ENCODE results near the gene NOTCH1. TPM values are rescaled to one million over a fixed set of nuclear protein-coding genes. Genes with fewer than 3 reads are reported as not detected.

The NOTCH1 gene
- total and polyA plus RNA-seq, 2 donors (not counting 1 experiment from before 2014, with no cell fraction given) = 3.3 to 10.9 TPM

DNA sequence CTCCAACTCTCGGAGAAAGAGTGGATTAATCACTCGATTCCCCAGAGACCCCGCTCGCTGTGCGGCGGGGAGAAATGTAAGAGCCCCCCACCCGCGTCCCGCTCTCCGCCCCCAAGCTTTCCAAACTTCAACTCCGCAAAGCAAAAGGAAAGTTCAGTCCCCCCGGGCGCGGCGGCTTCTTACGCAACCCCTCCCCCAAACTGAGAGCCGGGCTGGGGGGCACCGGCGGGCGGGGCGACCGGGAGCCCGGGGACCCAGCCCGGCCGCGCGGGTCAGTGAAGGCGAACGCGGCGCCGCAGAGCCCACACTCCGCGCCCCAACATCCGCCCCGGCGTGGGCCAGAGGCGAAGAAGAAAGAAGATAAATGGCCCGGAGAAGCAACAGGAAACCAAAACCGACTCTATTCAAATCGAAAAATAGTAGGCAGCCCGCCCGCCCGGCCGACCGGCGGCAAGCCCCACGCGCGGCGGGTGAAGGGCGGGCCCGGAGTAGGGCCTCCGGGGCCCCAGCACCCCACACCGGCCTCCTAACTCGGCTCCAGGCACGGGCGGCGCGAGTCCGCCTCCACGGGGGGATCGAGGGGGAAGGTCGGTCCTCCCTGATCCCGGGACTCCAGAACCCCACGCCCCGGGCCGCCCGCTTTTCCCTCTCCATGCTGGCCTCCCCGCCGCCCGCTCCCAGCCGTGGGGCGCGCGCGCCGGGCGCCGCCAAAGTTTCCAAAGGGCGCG is 720 bp downstream of the NOTCH1 start:
- Histone ChIP-seq H3K27ac (ENCODE audit: insufficient read depth, low read length) (peak overlapping the region; percentile 51), H2AFZ (ENCODE audit: low read length) (no peak overlapping the region)
- no peak for DNase-seq (ENCODE audit: low read depth in 2 of 2)

DNA sequence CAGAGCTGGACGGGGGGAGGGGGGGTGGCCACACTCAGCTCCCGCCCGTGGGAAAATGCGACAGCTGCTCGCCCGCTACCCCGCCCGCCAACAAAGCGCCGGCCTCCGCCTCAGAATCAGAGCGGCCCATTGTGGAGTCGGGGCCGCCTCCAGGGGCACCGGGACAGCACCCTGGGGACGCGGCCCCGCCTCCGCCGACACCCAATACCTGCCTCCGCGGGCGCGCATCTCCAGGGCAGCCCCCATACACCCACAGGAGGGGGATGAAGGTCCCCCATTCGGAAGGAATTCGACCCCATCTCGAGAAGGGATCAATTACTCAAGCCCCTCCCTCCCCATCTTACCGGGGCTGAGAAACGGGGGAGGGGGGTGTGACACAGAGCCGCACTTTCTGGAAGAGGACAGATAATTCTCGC is 1.3 kb downstream of the NOTCH1 start:
- peak overlapping the region; percentile 84 for H3K4me2 ChIP-seq (ENCODE audit: extremely low read depth, insufficient read depth, low read length)
- H4K20me1 ChIP-seq (ENCODE audit: control insufficient read depth, extremely low read depth, insufficient read depth, low read length) = no peaks in the 10 kb centered on the region
- DNase-seq (ENCODE audit: low read depth in 2 of 2) = no peak
- no peaks in the 10 kb centered on the region for H3K27me3 ChIP-seq (ENCODE audit: control insufficient read depth, insufficient read depth, low read length)
- H3K4me1 ChIP-seq (ENCODE audit: control insufficient read depth, extremely low read depth, insufficient read depth, low read length) = peaks cover 17% of the 10 kb centered on the region
- TF ChIP-seq, protein P1, sequence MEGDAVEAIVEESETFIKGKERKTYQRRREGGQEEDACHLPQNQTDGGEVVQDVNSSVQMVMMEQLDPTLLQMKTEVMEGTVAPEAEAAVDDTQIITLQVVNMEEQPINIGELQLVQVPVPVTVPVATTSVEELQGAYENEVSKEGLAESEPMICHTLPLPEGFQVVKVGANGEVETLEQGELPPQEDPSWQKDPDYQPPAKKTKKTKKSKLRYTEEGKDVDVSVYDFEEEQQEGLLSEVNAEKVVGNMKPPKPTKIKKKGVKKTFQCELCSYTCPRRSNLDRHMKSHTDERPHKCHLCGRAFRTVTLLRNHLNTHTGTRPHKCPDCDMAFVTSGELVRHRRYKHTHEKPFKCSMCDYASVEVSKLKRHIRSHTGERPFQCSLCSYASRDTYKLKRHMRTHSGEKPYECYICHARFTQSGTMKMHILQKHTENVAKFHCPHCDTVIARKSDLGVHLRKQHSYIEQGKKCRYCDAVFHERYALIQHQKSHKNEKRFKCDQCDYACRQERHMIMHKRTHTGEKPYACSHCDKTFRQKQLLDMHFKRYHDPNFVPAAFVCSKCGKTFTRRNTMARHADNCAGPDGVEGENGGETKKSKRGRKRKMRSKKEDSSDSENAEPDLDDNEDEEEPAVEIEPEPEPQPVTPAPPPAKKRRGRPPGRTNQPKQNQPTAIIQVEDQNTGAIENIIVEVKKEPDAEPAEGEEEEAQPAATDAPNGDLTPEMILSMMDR (conservative IDR thresholded peaks at IDR 0.05 in 1 of 2, IDR thresholded peaks at IDR 0.05 in 1 of 2; ENCODE audit: low read depth in 1 of 2, low read length in 2 of 2) = no peak
- no peak for TF ChIP-seq EZH2 (IDR thresholded peaks at IDR 0.05; ENCODE audit: low read length, missing control alignments)
- peak overlapping the region; percentile 72 for H3K9ac ChIP-seq (ENCODE audit: insufficient read depth, low read length)
- H3K9me3 ChIP-seq (ENCODE audit: control insufficient read depth, insufficient read depth, low read depth, low read length) = no peaks in the 10 kb centered on the region
- H3K4me3 ChIP-seq (replicated peaks in 1 of 4; ENCODE audit: control extremely low read depth in 1 of 4, insufficient read depth in 1 of 4, low read depth in 3 of 4, low read length in 4 of 4) = peak overlapping the region; percentile 67 to 77 (median 70)
- H2AFZ ChIP-seq (ENCODE audit: low read length) = no peak overlapping the region
- peak overlapping the region; percentile 51 for H3K27ac ChIP-seq (ENCODE audit: insufficient read depth, low read length)
- peaks cover 7% of the 10 kb centered on the region for H3K36me3 ChIP-seq (ENCODE audit: control insufficient read depth, insufficient read depth, low read length)
- H3K79me2 ChIP-seq (ENCODE audit: control insufficient read depth, insufficient read depth, low read length) = peaks cover 48% of the 10 kb centered on the region

More for the DNA sequence above, 720 bp downstream of the NOTCH1 start:
- no peaks in the 10 kb centered on the region for H3K9me3 ChIP-seq (ENCODE audit: control insufficient read depth, insufficient read depth, low read depth, low read length)
- H3K36me3 ChIP-seq (ENCODE audit: control insufficient read depth, insufficient read depth, low read length) = peaks cover 7% of the 10 kb centered on the region
- H3K4me3 ChIP-seq (replicated peaks in 1 of 4; ENCODE audit: control extremely low read depth in 1 of 4, insufficient read depth in 1 of 4, low read depth in 3 of 4, low read length in 4 of 4) = peak overlapping the region; percentile 67 to 77 (median 70)
- TF ChIP-seq EZH2 (IDR thresholded peaks at IDR 0.05; ENCODE audit: low read length, missing control alignments) = no peak
- TF ChIP-seq, protein P1 (conservative IDR thresholded peaks at IDR 0.05 in 1 of 2, IDR thresholded peaks at IDR 0.05 in 1 of 2; ENCODE audit: low read depth in 1 of 2, low read length in 2 of 2) = no peak
- H3K4me2 ChIP-seq (ENCODE audit: extremely low read depth, insufficient read depth, low read length) = peak overlapping the region; percentile 84
- H3K9ac ChIP-seq (ENCODE audit: insufficient read depth, low read length) = peak overlapping the region; percentile 72
- peaks cover 43% of the 10 kb centered on the region for H3K79me2 ChIP-seq (ENCODE audit: control insufficient read depth, insufficient read depth, low read length)
- peaks cover 14% of the 10 kb centered on the region for H3K4me1 ChIP-seq (ENCODE audit: control insufficient read depth, extremely low read depth, insufficient read depth, low read length)
- H3K27me3 ChIP-seq (ENCODE audit: control insufficient read depth, insufficient read depth, low read length) = no peaks in the 10 kb centered on the region
- no peaks in the 10 kb centered on the region for H4K20me1 ChIP-seq (ENCODE audit: control insufficient read depth, extremely low read depth, insufficient read depth, low read length)

DNA sequence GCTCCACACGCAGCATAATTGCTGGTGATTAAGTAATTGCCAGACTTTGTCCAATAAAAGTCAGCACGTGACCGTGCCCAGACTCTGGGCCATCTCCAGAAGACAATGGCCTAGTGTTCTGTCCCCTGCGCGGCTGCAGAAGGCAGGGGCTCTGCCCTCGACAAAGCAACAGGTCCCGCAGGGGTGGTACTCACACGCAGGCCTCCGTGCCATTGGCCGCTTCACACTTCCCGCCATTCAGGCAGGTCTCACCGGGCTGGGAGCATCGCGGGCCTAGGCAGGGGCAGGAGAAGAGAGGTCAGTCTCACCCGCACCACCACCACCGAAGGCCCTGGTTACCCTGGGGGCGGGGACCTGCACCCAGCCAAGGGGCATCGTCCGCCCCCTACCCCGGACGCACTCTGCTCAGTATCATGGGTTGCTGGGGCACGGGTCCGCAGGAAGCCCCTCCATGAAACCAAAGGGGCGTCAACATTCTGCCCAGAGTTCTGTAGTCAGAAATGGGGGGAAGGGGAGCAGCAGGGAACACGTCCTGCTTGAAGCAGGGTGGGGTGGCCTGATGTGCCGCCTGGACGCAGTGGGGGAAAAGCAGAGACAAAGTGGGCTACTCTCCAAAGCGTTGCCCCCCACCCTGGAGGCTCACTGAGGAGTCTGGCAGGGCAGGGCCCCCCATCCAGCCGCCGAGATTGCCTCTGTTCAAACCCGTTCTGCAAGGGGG is 1.9 kb downstream of the NOTCH1 start:
- peaks cover 51% of the 10 kb centered on the region for H3K79me2 ChIP-seq (ENCODE audit: control insufficient read depth, insufficient read depth, low read length)

More for the DNA sequence above, 1.9 kb downstream of the NOTCH1 start:
- Histone ChIP-seq H4K20me1 (ENCODE audit: control insufficient read depth, extremely low read depth, insufficient read depth, low read length) (no peaks in the 10 kb centered on the region), H3K27ac (ENCODE audit: insufficient read depth, low read length) (no peak overlapping the region), H3K9me3 (ENCODE audit: control insufficient read depth, insufficient read depth, low read depth, low read length) (no peaks in the 10 kb centered on the region), H3K4me2 (ENCODE audit: extremely low read depth, insufficient read depth, low read length) (peak overlapping the region; percentile 84), H3K4me3 (replicated peaks in 1 of 4; ENCODE audit: control extremely low read depth in 1 of 4, insufficient read depth in 1 of 4, low read depth in 3 of 4, low read length in 4 of 4) (peak overlapping the region; percentile 67 to 77 (median 70)), H3K9ac (ENCODE audit: insufficient read depth, low read length) (peak overlapping the region; percentile 72), H3K27me3 (ENCODE audit: control insufficient read depth, insufficient read depth, low read length) (no peaks in the 10 kb centered on the region), H3K36me3 (ENCODE audit: control insufficient read depth, insufficient read depth, low read length) (peaks cover 7% of the 10 kb centered on the region), H3K4me1 (ENCODE audit: control insufficient read depth, extremely low read depth, insufficient read depth, low read length) (peaks cover 17% of the 10 kb centered on the region), H2AFZ (ENCODE audit: low read length) (no peak overlapping the region)
- TF ChIP-seq, protein P1 (conservative IDR thresholded peaks at IDR 0.05 in 1 of 2, IDR thresholded peaks at IDR 0.05 in 1 of 2; ENCODE audit: low read depth in 1 of 2, low read length in 2 of 2) = no peak
- no peak for DNase-seq (ENCODE audit: low read depth in 2 of 2)
